Mesothelial cell of epicardium (in vitro differentiated cells): ENCODE measurements around the gene ARHGAP21. TPM values are rescaled to one million over a fixed set of nuclear protein-coding genes. Genes with fewer than 3 reads are reported as not detected.
"Not testable (repeated sequence)": the region's sequence is repeated elsewhere in the genome, so short reads cannot be mapped to it uniquely, and the experiment has no call there.

Experiments used
- DNase-seq, 2 experiments: peaks; one replicate each; pipeline ENCODE4 v3.0.0; 2021; ENCODE audit warnings: low spot score in 2 of 2; ENCODE audit not compliant: unreplicated experiment in 2 of 2
- H3K27ac Mint-ChIP-seq: 2 replicates; pipeline ENCODE4 v1.8.0; 2021; ENCODE audit warnings: mixed read lengths
- H3K27me3 Mint-ChIP-seq: 2 replicates; pipeline ENCODE4 v1.8.0; 2021; ENCODE audit warnings: low read depth, mixed read lengths
- H3K36me3 Mint-ChIP-seq: 2 replicates; pipeline ENCODE4 v1.8.0; 2021; ENCODE audit warnings: mixed read lengths
- H3K4me1 Mint-ChIP-seq: 2 replicates; pipeline ENCODE4 v1.8.0; 2021; ENCODE audit warnings: mixed read lengths
- H3K4me3 Mint-ChIP-seq: 2 replicates; pipeline ENCODE4 v1.8.0; 2021; ENCODE audit warnings: mild to moderate bottlenecking, moderate library complexity, mixed read lengths
- H3K9me3 Mint-ChIP-seq: 2 replicates; pipeline ENCODE4 v1.8.0; 2021; ENCODE audit warnings: mixed read lengths
- CTCF ChIP-seq: fragments of 200-600 bp; sonication (generic); IDR thresholded peaks from one replicate; pipeline ENCODE4 v1.5.0; 2021; ENCODE audit warnings: antibody characterized with exemption; ENCODE audit not compliant: unreplicated experiment
- total RNA-seq: library from RNA; stranded (reverse); gene quantifications from 3 replicates; pipeline ENCODE4 v1.2.1, GENCODE V29; 2021

The ARHGAP21 gene
- total RNA-seq, 1 donor from 2014 or later = 119 TPM

GRCh38 chr10:24639124-24639523 is 84.6 kb downstream of the ARHGAP21 start:
- Mint-ChIP-seq H3K4me3 (no peak overlapping the region), H3K4me1 (peaks cover 4% of the 10 kb centered on the region), H3K27ac (peak overlapping the region; percentile 35), H3K27me3 (no peaks in the 10 kb centered on the region), H3K9me3 (no peaks in the 10 kb centered on the region), H3K36me3 (no peaks in the 10 kb centered on the region)
- no peak for TF ChIP-seq CTCF
- no peak for DNase-seq

GRCh38 chr10:24625778-24626177 is 97.9 kb downstream of the ARHGAP21 start:
- Mint-ChIP-seq H3K4me1 (peaks cover 15% of the 10 kb centered on the region), H3K36me3 (peaks cover 4% of the 10 kb centered on the region), H3K27me3 (no peaks in the 10 kb centered on the region), H3K27ac (no peak overlapping the region), H3K9me3 (no peaks in the 10 kb centered on the region), H3K4me3 (no peak overlapping the region)
- TF ChIP-seq CTCF = no peak
- DNase-seq = no peak

- DNase-seq = no peak
- Mint-ChIP-seq H3K36me3 (peaks cover 6% of the 10 kb centered on the region), H3K4me1 (peaks cover 31% of the 10 kb centered on the region), H3K27me3 (no peaks in the 10 kb centered on the region), H3K9me3 (no peaks in the 10 kb centered on the region), H3K27ac (no peak overlapping the region), H3K4me3 (no peak overlapping the region)
- TF ChIP-seq CTCF = no peak
Observed at GRCh38 chr10:24623383-24623782, 100.3 kb downstream of the ARHGAP21 start.

GRCh38 chr10:24622781-24623301 is 100.8 kb downstream of the ARHGAP21 start:
- Mint-ChIP-seq H3K4me1 (peaks cover 34% of the 10 kb centered on the region), H3K4me3 (no peak overlapping the region), H3K36me3 (peaks cover 6% of the 10 kb centered on the region), H3K27me3 (no peaks in the 10 kb centered on the region), H3K27ac (peak overlapping the region; percentile 16), H3K9me3 (no peaks in the 10 kb centered on the region)
- no peak for TF ChIP-seq CTCF
- no peak for DNase-seq

- not testable (repeated sequence) for H3K27ac Mint-ChIP-seq, DNase-seq, H3K9me3 Mint-ChIP-seq, H3K36me3 Mint-ChIP-seq, H3K4me3 Mint-ChIP-seq, H3K27me3 Mint-ChIP-seq
- peaks cover 34% of the 10 kb centered on the region for H3K4me1 Mint-ChIP-seq
Observed at GRCh38 chr10:24621035-24621795, 102.5 kb downstream of the ARHGAP21 start.

- H3K4me3 Mint-ChIP-seq = not testable (repeated sequence)
Observed at GRCh38 chr10:24619994-24620310, 103.7 kb downstream of the ARHGAP21 start.

GRCh38 chr10:24619291-24619993 is 104.2 kb downstream of the ARHGAP21 start:
- not testable (repeated sequence) for H3K4me3 Mint-ChIP-seq, H3K36me3 Mint-ChIP-seq, DNase-seq, H3K9me3 Mint-ChIP-seq, H3K27me3 Mint-ChIP-seq
- Mint-ChIP-seq H3K27ac (peak overlapping the region; percentile 52), H3K4me1 (peaks cover 34% of the 10 kb centered on the region)

More at GRCh38 chr10:24619994-24620310, 103.7 kb downstream of the ARHGAP21 start:
- not testable (repeated sequence) for H3K27me3 Mint-ChIP-seq, DNase-seq, H3K36me3 Mint-ChIP-seq, H3K9me3 Mint-ChIP-seq
- Mint-ChIP-seq H3K27ac (peak overlapping the region; percentile 52), H3K4me1 (peaks cover 34% of the 10 kb centered on the region)
